Peyer's patch (tissue), 4 donors: ENCODE data around the gene FCER2.

Experiments used
- POLR2A ChIP-seq, 2 donors: fragments of 450-650 bp; IDR thresholded peaks; one replicate each; pipeline ENCODE4 v1.5.1; 2017; ENCODE audit warnings: antibody characterized with exemption in 2 of 2, mild to moderate bottlenecking in 2 of 2, moderate library complexity in 2 of 2
- TF ChIP-seq, protein P1 (sequence below), 6 experiments: fragments of 450-650 bp in 4 of 6; fragments of 200-600 bp in 2 of 6; sonication (generic) in 1 of 6; IDR thresholded peaks; one replicate each; pipeline ENCODE4 v1.5.1; 2017 to 2019; ENCODE audit warnings: antibody characterized with exemption in 6 of 6, mild to moderate bottlenecking in 3 of 6, moderate library complexity in 1 of 6

DNA sequence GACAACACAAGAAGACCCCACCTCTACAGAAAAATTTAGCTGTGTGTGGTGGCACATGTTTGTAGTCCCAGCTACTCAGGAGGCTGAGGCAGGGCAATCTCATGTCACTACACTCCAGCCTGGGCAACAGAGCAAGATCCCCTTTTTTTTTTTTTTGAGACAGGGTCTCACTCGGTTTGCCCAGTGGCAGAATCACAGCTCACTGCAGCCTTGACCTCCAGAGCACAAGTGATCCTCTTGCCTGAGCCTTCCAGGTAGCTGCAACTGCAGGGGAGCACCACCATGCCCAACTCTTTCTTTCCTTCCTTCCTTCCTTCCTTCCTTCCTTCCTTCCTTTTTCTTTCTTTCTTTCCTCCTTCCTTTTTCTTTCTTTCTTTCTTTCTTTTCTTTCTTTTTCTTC, 34.2 kb upstream of the FCER2 start:
- TF ChIP-seq, protein P1, sequence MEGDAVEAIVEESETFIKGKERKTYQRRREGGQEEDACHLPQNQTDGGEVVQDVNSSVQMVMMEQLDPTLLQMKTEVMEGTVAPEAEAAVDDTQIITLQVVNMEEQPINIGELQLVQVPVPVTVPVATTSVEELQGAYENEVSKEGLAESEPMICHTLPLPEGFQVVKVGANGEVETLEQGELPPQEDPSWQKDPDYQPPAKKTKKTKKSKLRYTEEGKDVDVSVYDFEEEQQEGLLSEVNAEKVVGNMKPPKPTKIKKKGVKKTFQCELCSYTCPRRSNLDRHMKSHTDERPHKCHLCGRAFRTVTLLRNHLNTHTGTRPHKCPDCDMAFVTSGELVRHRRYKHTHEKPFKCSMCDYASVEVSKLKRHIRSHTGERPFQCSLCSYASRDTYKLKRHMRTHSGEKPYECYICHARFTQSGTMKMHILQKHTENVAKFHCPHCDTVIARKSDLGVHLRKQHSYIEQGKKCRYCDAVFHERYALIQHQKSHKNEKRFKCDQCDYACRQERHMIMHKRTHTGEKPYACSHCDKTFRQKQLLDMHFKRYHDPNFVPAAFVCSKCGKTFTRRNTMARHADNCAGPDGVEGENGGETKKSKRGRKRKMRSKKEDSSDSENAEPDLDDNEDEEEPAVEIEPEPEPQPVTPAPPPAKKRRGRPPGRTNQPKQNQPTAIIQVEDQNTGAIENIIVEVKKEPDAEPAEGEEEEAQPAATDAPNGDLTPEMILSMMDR (IDR thresholded peaks at IDR 0.05), result no peak
- TF ChIP-seq POLR2A (IDR thresholded peaks at IDR 0.05), result no peak
